GM12878 (cell line): ENCODE data around the gene CARD9.

ENCODE experiments used
- GABPA ChIP-seq: IDR thresholded peaks from 2 replicates; pipeline ENCODE4 v1.6.1; 2014; ENCODE audit warnings: antibody characterized with exemption, low read depth, mild to moderate bottlenecking, inconsistent platforms
- POLR2AphosphoS5 ChIP-seq: IDR thresholded peaks from 2 replicates; pipeline ENCODE4 v1.6.1; 2011; ENCODE audit warnings: mild to moderate bottlenecking, low read length, inconsistent platforms
- TF ChIP-seq, protein P1 (sequence below), 3 experiments: IDR thresholded peaks in 2 of 3; conservative IDR thresholded peaks in 1 of 3; 2 replicates each; pipeline ENCODE4 v1.5.1; 2011; ENCODE audit warnings: low read depth in 3 of 3, low read length in 3 of 3, mild to moderate bottlenecking in 3 of 3, control low read depth in 2 of 3, moderate library complexity in 2 of 3, inconsistent platforms in 1 of 3, mixed read lengths in 1 of 3; ENCODE audit not compliant: control insufficient read depth in 2 of 3, insufficient read depth in 1 of 3; ENCODE audit errors: extremely low read depth in 1 of 3
- TF ChIP-seq, protein P2 (sequence below): IDR thresholded peaks from 2 replicates; pipeline ENCODE4 v1.6.1; 2011; ENCODE audit warnings: mild to moderate bottlenecking, low read depth, low read length, moderate library complexity; ENCODE audit not compliant: insufficient replicate concordance

DNA sequence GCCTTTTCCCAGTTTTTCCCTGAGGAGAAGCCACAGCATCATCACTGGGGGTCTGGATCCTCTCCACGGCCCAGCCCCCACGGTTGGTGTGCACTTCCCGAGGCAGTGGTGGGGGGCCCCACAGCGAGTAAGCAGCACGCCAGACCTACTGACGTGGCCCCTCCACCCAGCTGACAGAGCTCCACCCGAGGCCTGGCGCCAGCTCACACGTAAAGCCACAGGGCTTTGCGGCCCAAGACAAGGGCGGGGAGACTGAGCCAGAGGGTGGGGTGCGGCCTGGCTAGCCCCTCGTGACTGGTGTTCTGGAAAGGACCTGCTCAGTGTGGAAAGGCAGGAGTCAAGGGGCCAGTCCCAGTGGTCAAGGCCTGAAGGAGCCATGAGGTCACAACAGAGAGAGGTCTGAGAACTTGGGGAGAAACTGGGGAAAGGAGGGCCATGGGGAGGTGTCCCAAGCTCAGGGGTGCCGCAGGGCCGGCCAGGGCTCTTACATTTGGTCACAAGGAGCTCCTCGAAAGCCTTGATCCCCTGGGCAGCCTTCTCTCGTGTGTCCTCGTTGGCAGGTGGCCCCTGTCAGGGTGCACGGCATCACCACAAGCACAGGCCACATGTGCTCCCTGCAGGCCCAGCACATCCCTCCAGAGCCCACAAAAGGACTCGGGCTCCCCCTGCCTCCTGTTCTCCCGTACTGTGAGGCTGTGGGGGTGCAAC lies 21.0 kb upstream of the CARD9 start:
- no peak for TF ChIP-seq GABPA
- no peak for TF ChIP-seq POLR2AphosphoS5
- TF ChIP-seq, protein P1, sequence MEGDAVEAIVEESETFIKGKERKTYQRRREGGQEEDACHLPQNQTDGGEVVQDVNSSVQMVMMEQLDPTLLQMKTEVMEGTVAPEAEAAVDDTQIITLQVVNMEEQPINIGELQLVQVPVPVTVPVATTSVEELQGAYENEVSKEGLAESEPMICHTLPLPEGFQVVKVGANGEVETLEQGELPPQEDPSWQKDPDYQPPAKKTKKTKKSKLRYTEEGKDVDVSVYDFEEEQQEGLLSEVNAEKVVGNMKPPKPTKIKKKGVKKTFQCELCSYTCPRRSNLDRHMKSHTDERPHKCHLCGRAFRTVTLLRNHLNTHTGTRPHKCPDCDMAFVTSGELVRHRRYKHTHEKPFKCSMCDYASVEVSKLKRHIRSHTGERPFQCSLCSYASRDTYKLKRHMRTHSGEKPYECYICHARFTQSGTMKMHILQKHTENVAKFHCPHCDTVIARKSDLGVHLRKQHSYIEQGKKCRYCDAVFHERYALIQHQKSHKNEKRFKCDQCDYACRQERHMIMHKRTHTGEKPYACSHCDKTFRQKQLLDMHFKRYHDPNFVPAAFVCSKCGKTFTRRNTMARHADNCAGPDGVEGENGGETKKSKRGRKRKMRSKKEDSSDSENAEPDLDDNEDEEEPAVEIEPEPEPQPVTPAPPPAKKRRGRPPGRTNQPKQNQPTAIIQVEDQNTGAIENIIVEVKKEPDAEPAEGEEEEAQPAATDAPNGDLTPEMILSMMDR (IDR thresholded peaks at IDR 0.05 in 2 of 3, conservative IDR thresholded peaks at IDR 0.05 in 1 of 3; ENCODE audit: control insufficient read depth in 2 of 3, extremely low read depth in 1 of 3, insufficient read depth in 1 of 3, low read depth in 3 of 3, low read length in 3 of 3) = no peak
- TF ChIP-seq, protein P2, sequence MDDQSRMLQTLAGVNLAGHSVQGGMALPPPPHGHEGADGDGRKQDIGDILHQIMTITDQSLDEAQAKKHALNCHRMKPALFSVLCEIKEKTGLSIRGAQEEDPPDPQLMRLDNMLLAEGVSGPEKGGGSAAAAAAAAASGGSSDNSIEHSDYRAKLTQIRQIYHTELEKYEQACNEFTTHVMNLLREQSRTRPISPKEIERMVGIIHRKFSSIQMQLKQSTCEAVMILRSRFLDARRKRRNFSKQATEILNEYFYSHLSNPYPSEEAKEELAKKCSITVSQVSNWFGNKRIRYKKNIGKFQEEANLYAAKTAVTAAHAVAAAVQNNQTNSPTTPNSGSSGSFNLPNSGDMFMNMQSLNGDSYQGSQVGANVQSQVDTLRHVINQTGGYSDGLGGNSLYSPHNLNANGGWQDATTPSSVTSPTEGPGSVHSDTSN = no peak
